GDM1 (cell line): Measurements from ENCODE around the gene USH1C.

Experiments used
- DNase-seq: peaks from one replicate; lab custom pipeline; 2025; lab: John Stamatoyannopoulos, UW

Gene USH1C

DNA sequence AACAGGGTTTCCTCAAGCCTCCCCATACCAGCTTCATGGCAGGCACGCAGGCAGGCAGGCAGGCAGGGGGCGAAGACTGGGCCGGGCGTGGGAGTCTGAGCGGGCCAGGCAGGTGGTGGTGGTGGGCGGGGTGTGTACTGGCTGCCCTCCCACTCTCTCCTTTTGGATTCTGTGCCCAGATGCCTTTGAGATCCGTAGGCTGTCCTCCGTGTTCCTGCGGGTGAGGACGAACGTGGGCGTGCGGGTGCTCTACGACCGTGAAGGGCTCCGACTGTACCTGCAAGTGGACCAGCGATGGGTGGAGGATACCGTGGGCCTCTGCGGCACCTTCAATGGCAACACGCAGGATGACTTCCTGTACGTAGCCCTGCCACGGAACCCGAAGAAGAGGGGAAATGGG lies 25.8 kb upstream of the USH1C start:
- DNase-seq = no peak

DNA sequence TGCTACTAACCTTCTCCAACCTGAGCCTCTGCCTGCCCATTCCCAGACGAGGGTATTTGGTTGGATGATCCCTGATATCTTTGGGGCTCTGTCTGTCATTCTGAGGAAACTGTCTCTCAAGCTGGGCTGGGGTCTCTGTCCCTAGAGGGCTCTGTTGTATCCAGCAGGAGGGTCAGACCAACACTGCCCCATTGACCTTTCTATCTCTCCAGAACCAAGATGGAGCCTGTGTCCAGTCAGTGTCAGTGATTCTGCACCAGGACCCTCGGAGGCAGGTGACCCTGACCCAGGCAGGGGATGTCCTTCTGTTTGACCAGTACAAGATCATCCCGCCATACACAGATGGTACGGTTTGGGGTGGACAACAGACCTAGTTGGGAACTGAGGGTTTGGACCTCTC lies 24.7 kb upstream of the USH1C start:
- DNase-seq = no peak

DNA sequence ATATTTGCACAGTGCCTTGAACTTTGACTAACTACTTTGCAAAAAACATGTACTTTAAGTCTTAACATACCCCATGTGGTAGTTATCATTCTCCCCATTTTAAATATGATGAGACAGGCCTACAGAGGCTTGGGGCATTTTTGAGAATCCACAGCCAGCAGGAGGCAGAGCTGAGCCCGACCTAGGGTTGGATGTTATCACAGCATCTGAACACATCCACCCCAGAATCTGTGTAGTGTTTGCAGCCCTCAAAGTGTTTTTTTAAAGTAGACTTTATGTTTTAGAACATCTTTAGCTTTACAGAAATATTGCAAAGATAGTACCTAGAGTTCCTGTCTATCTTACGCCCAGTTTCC lies 20.4 kb upstream of the USH1C start:
- DNase-seq = no peak

DNA sequence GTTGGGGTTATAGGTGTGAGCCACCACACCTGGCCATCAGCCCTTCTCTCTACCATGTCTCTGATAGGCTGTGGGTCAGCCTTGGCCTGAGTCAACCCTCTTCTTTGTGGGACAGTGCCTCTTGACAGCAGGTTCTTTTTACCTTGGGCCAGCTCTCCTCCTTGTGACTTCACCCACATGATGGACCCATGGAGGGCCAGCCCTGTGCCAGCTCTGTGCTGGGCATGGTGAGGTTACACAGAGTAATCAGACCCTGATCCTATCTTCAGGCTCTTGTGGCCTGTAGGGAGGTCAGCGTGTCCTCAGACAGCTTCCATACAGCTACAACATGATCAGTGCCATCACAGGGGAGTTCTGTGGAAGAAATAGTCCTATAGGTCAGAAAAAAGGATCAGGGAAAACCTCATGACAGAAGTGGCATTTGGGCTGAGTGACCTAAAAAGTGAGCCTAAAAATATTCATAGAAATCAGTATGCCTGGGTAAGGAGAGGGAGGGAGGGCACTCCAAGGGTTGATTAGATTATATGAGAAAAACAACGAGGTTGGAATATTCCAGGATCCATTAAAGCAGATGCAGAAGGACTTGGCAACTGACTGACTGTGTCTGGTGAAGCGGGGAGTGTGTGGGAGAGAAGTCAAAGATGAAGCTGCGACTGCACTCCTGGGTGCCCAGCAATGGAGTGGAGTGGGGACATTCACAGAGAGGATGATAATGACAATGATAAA lies 19.9 kb upstream of the USH1C start:
- DNase-seq = no peak

DNA sequence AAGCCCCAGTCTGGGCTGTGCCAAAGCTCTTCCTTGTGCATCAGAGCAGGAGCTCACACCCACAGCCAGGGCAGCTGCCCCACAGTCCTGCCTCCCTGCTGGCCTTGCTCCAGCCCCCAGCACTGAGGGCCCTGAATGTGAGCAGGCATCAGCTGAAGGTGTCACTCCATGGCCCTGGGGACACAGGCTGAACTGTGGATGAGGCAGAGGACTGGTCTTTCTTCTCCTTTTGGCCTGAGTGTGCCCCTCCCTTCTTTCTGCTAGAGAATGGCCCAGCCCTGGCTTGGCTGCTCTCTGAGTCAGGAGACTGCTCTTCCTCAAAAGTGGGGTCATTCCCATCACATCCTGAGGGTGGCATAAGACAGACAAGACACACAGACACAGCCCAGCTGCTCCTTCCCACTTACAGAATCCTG lies 19.0 kb upstream of the USH1C start:
- no peak for DNase-seq

DNA sequence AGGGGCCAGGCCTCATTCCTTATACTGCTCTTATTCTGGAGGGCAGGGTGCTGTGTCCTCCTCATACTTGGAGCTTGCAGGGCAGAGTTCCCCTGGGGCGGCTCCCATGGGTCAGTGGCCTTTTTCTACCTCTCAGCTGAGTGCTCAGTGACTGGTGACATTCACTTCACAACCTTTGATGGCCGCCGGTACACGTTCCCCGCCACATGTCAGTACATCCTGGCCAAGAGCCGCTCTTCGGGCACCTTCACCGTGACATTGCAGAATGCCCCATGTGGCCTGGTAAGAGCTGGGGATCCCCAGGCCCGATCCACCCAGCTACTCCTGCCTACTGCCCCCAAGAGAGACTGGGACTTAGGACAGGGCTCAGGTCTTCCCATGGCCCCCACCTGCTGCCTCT lies 17.3 kb upstream of the USH1C start:
- no peak for DNase-seq

DNA sequence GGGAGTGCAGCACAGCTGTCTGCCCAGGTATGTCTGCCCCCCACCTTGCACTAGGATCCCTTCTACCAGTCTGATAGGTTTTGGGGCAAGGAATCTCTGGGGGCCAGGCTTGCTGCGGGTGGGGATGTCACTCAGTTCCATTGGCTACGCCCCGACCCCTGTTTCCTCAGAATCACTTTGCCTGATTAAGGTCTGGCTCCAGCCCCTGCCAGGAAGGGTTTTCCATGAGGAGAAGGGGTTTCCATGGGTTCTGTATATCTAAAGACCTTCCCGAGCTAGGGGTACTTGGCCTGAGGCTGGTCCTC lies 16.8 kb upstream of the USH1C start:
- DNase-seq = no peak

DNA sequence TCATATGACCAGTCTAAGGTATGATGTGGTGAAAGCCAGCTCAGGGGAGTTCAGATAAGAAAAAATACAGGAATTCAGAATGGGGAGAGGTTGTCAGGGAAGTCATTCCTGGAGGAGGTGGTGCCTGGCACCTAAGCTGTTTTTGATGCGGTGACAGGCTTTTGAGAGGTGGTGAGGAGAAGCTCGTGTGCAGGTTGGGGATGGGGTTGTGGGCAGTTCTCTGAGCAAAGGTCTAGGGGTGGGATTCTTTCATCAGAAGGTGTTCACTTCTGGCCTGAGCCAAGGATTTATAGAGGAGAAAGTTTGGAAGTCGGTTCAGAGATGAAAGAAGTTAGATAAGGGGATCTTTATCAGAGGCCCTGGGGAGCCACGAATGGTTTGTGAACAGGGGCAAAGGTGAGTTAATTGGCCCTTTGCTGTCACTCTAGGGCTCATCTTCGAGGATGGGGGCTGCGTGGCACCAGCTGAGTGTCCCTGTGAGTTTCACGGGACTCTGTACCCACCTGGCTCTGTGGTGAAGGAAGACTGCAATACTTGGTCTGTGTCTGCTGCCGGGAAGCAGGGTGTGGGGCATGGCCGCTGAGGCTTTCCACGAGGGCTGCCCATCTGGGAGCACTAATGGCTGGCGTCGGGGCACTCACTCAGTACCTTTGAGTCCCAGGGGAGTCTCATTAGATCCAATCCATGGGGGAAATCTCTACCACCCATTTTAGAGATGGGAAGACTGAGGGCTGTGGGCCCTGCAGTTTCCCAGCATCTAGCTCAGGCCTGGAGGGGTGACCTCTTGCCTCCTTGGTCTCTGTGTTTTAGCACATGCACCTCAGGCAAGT lies 16.3 kb upstream of the USH1C start:
- no peak for DNase-seq

DNA sequence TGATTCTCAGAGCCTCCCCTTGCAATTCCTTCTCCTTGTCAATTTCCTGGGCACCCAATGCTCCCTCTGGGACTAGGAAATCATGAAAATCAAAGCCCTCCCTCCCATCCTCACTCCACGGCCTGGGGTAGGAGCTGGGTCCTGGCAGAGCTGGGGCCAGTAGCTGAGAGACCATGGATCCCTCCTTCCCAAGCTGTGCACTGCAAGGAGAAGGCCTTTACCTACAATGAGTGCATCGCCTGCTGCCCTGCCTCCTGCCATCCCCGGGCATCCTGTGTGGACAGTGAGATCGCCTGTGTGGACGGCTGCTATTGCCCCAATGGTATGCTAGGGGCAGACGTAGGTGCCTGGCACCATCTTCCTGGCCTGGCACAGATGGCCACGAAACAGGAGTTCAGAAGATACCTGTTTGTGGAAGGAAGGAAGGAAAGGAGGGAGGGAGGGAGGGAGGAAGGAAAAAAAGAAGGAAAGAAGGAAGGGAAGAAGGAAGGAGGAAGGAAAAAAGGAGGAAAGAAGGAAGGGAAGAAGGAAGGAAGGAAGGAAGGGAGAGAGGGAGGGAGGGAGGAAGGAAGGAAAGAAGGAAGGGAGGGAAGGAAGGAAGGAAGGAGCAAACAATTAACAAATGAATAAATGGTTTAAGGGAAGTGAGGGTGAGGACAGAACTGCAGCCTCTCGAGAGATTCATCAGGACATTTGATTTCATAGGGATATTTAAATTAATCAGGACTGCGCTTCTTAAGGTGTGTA lies 15.3 kb upstream of the USH1C start:
- DNase-seq = no peak

DNA sequence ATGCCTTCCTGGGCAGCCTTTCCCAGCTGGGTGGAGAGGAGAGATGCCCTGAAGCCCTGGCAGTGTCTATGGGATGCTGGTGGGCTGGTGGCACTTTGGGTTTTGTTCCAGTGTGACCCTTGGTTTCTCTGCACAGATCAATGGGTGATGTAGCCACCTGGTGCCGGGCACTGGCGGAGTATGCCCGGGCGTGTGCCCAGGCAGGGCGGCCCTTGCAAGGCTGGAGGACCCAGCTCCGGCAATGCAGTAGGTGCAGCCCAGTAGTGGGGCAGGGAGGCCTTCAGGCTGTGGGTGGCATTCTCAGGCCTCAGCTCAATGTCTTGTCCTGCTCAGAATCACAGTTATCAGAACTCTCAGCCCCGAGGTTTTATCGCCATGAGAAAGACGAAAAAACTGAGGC lies 14.7 kb upstream of the USH1C start:
- no peak for DNase-seq

DNA sequence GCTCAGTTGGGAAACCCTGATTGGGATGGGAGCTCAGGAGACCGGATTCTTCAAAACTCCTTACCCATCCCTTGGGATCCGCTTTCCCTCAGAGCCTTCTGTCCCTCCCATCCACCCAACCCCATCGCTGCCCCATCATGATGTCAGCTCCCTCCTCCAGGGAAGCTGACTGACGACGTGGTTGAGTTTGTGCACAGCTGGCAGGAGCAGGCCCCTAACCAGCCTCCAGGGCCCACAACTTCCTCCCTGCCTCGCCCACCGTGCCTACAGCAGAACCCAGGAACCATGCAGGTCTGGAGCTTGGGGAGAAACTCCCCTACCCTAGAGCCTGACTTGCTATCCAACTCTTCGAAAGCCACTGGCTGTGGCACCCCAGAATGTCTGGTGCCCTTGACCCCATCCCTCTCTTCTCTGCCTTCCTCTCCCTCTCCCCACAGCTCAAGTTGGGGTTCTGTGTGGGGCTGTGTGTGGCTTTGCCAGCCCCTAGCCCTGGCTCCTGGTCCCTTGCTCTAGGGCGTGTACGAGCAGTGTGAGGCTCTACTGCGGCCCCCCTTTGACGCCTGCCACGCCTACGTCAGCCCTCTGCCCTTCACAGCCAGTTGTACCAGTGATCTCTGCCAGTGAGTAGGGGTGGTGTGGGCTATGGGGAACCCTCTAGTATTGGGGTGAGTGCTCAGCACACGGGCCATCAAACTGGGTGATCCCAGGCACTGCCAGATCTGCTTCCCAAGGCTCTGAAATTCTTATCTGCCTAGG lies 14.0 kb upstream of the USH1C start:
- DNase-seq = no peak

DNA sequence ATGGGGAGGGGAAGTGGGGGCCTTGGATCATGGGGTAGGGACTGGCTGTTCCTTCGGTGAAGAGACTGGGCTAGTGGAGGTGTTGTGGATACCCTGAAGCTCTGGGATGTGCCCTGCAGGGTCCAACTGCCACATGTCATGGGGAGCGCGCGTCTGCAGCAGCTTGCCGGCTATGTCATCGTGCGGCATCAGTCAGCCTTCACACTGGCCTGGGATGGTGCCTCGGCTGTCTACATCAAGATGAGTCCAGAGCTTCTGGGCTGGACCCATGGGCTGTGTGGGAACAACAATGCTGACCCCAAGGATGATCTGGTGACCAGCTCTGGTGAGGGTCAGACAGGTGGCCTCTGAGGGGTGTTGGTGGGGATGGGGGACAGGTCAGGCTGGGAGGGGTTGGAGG lies 12.8 kb upstream of the USH1C start:
- DNase-seq = no peak

DNA sequence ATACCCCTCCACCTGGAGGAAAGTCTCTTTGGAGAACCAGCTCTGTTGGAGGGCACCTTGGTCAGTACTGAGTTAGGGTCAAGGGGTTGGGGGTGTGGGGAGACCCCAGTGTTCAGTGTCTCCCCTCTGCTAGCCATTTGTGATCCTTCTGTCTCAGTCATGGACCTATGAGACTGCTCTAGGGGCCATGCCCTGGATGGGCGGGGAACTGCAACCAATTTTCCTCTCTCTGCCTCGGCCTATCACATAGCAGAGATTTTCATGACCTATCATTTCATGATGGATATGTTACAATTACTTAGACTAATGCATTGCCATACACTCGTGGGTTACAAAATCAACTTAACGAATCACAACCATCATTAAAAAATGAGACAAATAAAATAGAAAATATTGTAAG lies 10.3 kb upstream of the USH1C start:
- DNase-seq = no peak

DNA sequence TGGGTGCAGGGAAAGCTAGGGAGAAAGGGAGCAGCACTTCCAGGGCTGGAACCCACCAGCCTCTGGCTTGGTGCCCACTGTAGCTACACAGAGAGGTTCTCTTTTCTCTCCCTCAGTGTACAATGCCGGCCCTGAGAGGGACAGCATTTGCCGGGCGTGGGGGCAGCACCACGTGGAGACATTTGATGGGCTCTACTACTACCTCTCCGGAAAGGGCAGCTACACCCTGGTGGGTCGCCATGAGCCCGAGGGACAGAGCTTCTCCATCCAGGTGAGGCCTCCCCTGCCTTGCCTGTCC lies 9.0 kb upstream of the USH1C start:
- no peak for DNase-seq

DNA sequence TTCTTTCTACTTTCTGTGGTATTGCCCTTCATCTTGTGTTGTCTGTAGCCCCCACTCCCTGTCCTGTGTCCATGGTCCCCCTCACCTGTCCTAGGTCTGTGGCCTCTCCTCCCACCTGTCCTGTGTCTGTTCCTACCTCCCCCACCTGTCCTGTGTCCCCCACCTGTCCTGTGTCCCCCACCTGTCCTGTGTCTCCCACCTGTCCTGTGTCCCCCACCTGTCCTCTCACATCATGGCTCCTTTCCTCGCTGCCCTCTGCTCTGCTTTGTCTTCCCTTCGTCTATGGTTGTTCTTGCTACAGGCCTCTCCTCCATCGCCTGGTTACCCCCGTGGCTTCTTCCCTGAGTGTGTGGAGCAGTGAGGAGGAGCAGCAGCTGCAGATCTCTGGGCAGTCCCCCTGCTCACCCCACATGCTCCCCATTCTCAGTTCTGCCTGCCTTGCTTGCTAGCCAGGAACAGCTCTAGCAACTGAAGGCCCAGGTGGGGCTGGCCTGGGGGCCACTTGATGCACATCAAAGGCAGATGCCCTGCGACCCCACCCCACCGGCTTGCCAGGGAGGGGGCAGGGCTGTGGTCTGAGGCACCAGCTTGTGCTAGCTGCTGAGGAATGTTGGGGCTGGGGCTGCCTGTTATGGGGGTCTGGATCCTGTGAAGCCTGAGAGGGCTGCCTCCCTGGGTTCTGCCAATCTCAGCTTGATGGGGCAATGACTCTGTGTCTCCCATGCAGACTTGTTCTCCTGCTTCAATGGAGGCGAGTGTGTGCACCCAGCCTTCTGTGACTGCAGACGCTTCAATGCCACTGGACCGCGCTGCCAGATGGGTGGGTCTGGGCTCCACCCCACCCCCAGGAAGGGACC lies 8.4 kb upstream of the USH1C start:
- DNase-seq = no peak

DNA sequence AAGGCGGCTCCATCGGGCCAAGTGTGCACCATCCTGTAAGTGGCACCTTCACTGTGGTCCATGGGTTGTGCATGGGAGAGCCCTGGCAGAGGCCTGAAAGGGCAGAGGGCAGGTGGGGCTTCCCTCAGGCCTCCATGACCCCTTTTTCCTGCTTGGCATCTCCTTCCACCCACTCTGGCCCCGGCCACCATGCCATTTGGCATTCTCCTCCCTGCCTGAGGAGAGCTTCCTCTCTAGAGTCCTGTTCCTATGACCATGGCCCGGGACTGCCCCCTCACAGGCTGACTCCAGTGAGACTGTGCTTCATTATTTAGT lies 7.8 kb upstream of the USH1C start:
- no peak for DNase-seq

DNA sequence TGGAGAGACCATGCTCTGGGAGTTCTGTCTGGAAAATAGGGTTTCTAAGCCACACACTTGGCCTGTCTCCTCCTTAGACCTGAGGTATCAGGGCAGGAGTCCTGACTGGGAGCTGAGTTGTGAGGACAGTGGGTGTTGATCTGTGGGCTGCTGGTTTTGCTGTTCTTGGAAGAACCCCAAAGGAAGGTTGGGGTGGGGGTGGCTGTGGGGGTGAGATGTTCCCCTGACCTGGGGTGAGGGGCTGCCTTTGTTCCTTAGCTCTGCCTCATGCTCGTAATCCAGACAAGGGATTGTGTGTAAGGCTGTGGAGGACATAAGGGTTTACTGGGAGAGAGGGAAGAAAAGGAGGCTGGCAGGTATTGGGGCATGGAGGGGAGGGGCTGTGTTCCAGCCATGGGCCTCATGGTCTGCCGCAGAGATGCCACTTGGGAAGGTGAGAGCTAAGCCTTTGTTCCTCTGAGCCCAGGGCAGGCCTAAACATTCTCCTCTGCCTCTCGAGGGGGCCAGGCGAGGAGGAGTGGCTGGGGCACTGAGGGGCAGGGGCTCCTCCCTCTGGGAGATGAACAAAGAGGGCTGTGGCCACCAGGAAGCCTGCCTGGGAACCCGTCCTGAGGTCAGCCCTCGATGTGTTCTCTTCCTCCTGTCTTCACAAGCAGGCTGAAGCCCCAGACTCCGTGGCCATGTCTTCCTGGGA lies 7.3 kb upstream of the USH1C start:
- no peak for DNase-seq

DNA sequence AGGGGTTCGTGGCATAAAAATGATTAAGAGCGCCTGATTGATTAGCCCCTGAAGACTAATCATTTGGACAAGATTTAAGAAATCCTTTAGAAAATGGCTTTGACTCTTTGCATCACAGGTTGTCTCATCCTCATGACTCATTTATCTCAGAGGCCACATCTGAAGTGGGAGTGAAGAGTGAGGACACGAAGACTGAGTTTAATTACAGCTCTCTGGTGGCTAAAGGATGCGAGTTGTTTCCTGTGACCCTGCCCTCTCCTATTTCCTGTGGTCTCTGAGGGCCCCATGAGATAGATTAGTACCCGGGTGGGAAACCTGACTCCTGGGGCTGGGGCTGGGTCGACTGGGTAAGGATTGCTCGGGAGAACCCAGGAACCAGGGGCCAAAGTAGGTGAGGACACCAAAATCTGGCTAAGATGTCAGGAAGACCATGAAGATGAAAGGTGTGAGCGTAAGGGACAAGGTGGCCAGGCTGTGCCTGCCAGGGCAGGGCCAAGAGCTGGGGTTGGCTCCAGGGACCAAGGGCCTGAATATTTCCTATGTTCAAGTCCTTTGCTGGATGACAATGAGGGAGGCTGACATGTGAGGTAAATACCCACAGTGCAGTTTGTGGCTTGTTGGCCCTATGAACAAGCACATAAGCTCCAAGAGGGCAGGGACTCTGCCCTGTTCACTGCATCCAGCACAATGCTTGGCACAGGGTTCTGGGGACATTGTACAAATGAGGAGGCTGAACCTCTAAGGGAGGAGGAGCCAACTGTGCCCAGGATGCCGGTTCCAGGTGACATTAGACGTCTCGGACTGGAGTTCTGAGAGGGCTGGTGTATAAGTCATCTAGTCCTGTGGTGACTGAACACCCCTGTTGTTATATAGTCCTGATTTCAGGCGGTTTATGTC lies 6.5 kb upstream of the USH1C start:
- no peak for DNase-seq

DNA sequence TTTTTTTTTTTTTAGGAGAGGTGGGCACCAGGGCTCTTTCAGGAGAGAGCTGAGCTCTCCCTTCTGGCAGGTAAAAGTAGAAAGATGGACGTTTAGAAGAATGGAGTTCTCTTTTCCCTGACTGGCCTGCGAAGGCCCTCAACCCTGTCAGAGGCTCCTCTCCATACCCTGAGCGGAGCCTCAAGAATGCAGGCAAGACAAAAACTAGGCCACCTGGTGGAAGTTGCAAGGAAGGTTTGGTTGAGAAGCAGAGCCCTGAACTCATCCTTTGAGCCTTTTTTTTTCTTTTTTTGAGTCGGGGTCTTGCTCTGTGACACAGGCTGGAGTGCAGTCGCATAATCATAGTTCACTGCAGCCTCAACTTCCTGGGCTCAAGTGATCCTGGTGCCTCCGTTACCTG lies 4.2 kb upstream of the USH1C start:
- no peak for DNase-seq

DNA sequence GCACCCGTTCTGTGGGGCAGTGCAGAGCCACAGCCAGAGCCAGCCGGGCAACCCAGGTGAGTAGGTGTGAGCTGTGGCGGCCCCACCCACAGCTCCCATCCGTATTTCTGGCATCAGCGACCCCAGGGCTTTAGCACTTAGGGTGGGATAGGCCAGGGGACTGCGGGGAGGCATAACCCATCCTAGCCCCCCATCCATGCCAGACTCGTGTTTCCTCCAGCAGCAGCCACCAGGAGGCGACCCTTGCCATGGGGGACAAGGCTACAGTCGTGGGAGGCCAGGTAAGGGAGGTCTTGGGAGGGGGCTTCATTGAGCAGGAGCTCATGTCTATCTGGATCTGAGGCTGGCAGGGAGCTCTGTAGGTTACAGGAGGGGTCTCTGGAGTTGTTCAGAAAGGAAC lies 3.7 kb upstream of the USH1C start:
- DNase-seq = no peak
